ENCODE measurements around the gene SLC25A52. TPM values are rescaled to one million over a fixed set of nuclear protein-coding genes. Genes with fewer than 3 reads are reported as not detected.

Gene SLC25A52
- total and polyA plus RNA-seq, 2 donors (not counting 3 experiments of a cell fraction or from before 2014, with no cell fraction given): 0.06 TPM; not detected in 1

GRCh38 chr18:31795747-31796146 lies 35.1 kb upstream of the SLC25A52 start:
- CTCF ChIA-PET: no interaction called here
- no peak overlapping the region for H3K4me3 ChIP-seq (replicated peaks in 1 of 3; ENCODE audit: insufficient read depth in 1 of 3, low read depth in 1 of 3, low read length in 3 of 3)
- intact Hi-C loops (cut with micrococcal nuclease) (no loop called here), dilution Hi-C loops (cut with MboI; ENCODE audit: extremely low pct_ligation_motif_present, low sequenced_read_pairs) (no loop called here)
- no peaks in the 10 kb centered on the region for H3K4me1 ChIP-seq (ENCODE audit: control insufficient read depth, extremely low read depth, insufficient read depth, low read length)
- H3K36me3 ChIP-seq (ENCODE audit: control insufficient read depth in 2 of 2, extremely low read depth in 1 of 2, insufficient read depth in 2 of 2, low read length in 2 of 2): no peaks in the 10 kb centered on the region
- H3K79me2 ChIP-seq (ENCODE audit: control insufficient read depth, insufficient read depth, low read length): no peaks in the 10 kb centered on the region
- H3K27me3 ChIP-seq (ENCODE audit: control insufficient read depth in 2 of 2, insufficient read depth in 2 of 2, low read length in 2 of 2): peaks cover 0 to 1% of the 10 kb centered on the region in 2 experiments
- H3K27ac ChIP-seq (ENCODE audit: insufficient read depth, low read depth, low read length): no peak overlapping the region
- no peak overlapping the region for H3K4me2 ChIP-seq (ENCODE audit: insufficient read depth, low read length)
- FAIRE-seq: no peak
- no peaks in the 10 kb centered on the region for H3K9me1 ChIP-seq (replicated peaks; ENCODE audit: control insufficient read depth, extremely low read depth, insufficient read depth, low read length)
- POLR2A ChIA-PET: no interaction called here
- no peak for TF ChIP-seq GATA2 (IDR thresholded peaks at IDR 0.05; ENCODE audit: insufficient read depth, insufficient read length, low read depth, low read length)
- TF ChIP-seq CTCF (IDR thresholded peaks at IDR 0.05; ENCODE audit: extremely low read depth in 1 of 2, insufficient read depth in 1 of 2, low read depth in 1 of 2, low read length in 2 of 2): no peak
- no peak for TF ChIP-seq EZH2 (IDR thresholded peaks at IDR 0.05; ENCODE audit: borderline replicate concordance, low read depth, low read length, severe bottlenecking)
- TF ChIP-seq POLR2AphosphoS5 (IDR thresholded peaks at IDR 0.05; ENCODE audit: insufficient read depth, low read depth, low read length): no peak
- no peak for TF ChIP-seq FOS (IDR thresholded peaks at IDR 0.05; ENCODE audit: borderline replicate concordance, insufficient read depth, low read length)
- TF ChIP-seq MYC (IDR thresholded peaks at IDR 0.05; ENCODE audit: low read depth, low read length): no peak
- TF ChIP-seq POLR2A (IDR thresholded peaks at IDR 0.05; ENCODE audit: low read depth, low read length): no peak
- TF ChIP-seq MAX (IDR thresholded peaks at IDR 0.05; ENCODE audit: insufficient read depth, insufficient read length): no peak
- TF ChIP-seq JUN (IDR thresholded peaks at IDR 0.05; ENCODE audit: borderline replicate concordance, insufficient read depth, insufficient read length, low read depth): no peak
- H3K9ac ChIP-seq (replicated peaks; ENCODE audit: extremely low read depth, insufficient read depth, low read length): no peak overlapping the region
- no TSS peak for BruUV-seq (replicated peaks)
- no peaks in the 10 kb centered on the region for H4K20me1 ChIP-seq (replicated peaks; ENCODE audit: control insufficient read depth, extremely low read depth, insufficient read depth, low read length)
- no peak overlapping the region for H2AFZ ChIP-seq (ENCODE audit: low read depth, low read length)
- no peak for DNase-seq (ENCODE audit: low read depth, low spot score)
- H3K9me3 ChIP-seq (replicated peaks; ENCODE audit: control insufficient read depth, insufficient read depth, low read length): no peaks in the 10 kb centered on the region
